Esophagus squamous epithelium (tissue), 4 donors: ENCODE data around the gene LRP5.

Source experiments
- POLR2A ChIP-seq, 4 donors: fragments of 450-650 bp; IDR thresholded peaks; one replicate each; pipeline ENCODE4 v1.6.1; 2017; ENCODE audit warnings: antibody characterized with exemption in 4 of 4, mild to moderate bottlenecking in 4 of 4, moderate library complexity in 3 of 4
- TF ChIP-seq, protein P1 (sequence below), 6 experiments: fragments of 450-650 bp in 4 of 6; fragments of 200-600 bp in 2 of 6; sonication (generic) in 2 of 6; IDR thresholded peaks; one replicate each; pipeline ENCODE4 v1.5.1; 2016 to 2019; ENCODE audit warnings: antibody characterized with exemption in 6 of 6, mild to moderate bottlenecking in 4 of 6, moderate library complexity in 4 of 6

DNA sequence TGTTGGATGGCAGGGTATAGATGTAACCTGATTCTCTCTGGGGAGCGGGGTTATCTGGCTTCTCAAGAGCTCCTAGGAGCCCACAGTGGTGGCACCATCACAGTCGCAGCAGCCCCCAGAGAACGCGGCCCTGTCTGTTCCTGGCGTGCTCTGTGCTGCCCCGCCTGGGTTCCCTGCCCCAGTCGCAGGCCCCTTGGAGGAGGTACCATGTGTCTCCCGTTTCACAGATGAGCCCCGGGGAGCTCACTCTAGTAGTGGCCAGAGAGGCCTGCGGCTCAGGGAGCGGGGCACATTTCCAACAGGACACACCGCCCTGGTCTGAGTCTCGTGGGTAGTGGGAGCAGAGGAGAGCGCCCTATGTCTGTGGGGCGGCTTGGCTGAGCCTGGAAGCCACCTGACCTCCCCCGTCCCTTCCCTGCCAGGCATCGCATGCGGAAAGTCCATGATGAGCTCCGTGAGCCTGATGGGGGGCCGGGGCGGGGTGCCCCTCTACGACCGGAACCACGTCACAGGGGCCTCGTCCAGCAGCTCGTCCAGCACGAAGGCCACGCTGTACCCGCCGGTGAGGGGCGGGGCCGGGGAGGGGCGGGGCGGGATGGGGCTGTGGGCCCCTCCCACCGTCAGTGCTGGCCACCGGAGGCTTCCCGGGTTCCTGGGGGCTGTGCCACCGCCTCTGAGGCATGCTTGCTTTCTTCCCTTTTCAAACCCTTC lies 127.1 kb downstream of the LRP5 start:
- TF ChIP-seq, protein P1, sequence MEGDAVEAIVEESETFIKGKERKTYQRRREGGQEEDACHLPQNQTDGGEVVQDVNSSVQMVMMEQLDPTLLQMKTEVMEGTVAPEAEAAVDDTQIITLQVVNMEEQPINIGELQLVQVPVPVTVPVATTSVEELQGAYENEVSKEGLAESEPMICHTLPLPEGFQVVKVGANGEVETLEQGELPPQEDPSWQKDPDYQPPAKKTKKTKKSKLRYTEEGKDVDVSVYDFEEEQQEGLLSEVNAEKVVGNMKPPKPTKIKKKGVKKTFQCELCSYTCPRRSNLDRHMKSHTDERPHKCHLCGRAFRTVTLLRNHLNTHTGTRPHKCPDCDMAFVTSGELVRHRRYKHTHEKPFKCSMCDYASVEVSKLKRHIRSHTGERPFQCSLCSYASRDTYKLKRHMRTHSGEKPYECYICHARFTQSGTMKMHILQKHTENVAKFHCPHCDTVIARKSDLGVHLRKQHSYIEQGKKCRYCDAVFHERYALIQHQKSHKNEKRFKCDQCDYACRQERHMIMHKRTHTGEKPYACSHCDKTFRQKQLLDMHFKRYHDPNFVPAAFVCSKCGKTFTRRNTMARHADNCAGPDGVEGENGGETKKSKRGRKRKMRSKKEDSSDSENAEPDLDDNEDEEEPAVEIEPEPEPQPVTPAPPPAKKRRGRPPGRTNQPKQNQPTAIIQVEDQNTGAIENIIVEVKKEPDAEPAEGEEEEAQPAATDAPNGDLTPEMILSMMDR (IDR thresholded peaks at IDR 0.05), result no peak
- no peak for TF ChIP-seq POLR2A (IDR thresholded peaks at IDR 0.05)
